Islet precursor cell (in vitro differentiated cells): Measurements from ENCODE around the gene PARP14.
"Not testable (repeated sequence)": the region's sequence is repeated elsewhere in the genome, so short reads cannot be mapped to it uniquely, and the experiment has no call there.

Source experiments
- DNase-seq: peaks from one replicate; pipeline ENCODE4 v3.0.0-alpha.2; 2018

The PARP14 gene

GRCh38 chr3:122680475-122681283 lies at the start of gene PARP14:
Gene PARP14, plus strand, starts transcription at chr3:122680839. Its CDS starts 45 bp downstream, at chr3:122680884.
- peak; percentile 67 for DNase-seq

GRCh38 chr3:122635789-122636188 lies 44.9 kb upstream of the PARP14 start:
- DNase-seq = no peak

GRCh38 chr3:122636697-122637096 lies 43.9 kb upstream of the PARP14 start:
- DNase-seq = peak; percentile 59

- no peak for DNase-seq
Observed at GRCh38 chr3:122640437-122640999, 40.1 kb upstream of the PARP14 start.

GRCh38 chr3:122642935-122643334 lies 37.7 kb upstream of the PARP14 start:
- no peak for DNase-seq

- DNase-seq = no peak
Observed at GRCh38 chr3:122646146-122646988, 34.3 kb upstream of the PARP14 start.

GRCh38 chr3:122651233-122651907 lies 29.3 kb upstream of the PARP14 start:
- not testable (repeated sequence) for DNase-seq

- DNase-seq = not testable (repeated sequence)
Observed at GRCh38 chr3:122651962-122652361, 28.7 kb upstream of the PARP14 start.

- not testable (repeated sequence) for DNase-seq
Observed at GRCh38 chr3:122658336-122658735, 22.3 kb upstream of the PARP14 start.

GRCh38 chr3:122660297-122660974 lies 20.2 kb upstream of the PARP14 start:
- DNase-seq = no peak

- no peak for DNase-seq
Observed at GRCh38 chr3:122661633-122662032, 19.0 kb upstream of the PARP14 start.

- DNase-seq = no peak
Observed at GRCh38 chr3:122662505-122662904, 18.1 kb upstream of the PARP14 start.

- DNase-seq = no peak
Observed at GRCh38 chr3:122665226-122665786, 15.3 kb upstream of the PARP14 start.

- DNase-seq = no peak
Observed at GRCh38 chr3:122665881-122666280, 14.8 kb upstream of the PARP14 start.

GRCh38 chr3:122668930-122669730 lies 11.5 kb upstream of the PARP14 start:
- DNase-seq = no peak

GRCh38 chr3:122671553-122671952 lies 9.1 kb upstream of the PARP14 start:
- no peak for DNase-seq

GRCh38 chr3:122674339-122674738 lies 6.3 kb upstream of the PARP14 start:
- DNase-seq = no peak

- no peak for DNase-seq
Observed at GRCh38 chr3:122676759-122677158, 3.9 kb upstream of the PARP14 start.

- DNase-seq = no peak
Observed at GRCh38 chr3:122677216-122677615, 3.4 kb upstream of the PARP14 start.

- no peak for DNase-seq
Observed at GRCh38 chr3:122678506-122678905, 2.1 kb upstream of the PARP14 start.
